ENCODE results near the gene TBC1D9B.

Gene TBC1D9B

DNA sequence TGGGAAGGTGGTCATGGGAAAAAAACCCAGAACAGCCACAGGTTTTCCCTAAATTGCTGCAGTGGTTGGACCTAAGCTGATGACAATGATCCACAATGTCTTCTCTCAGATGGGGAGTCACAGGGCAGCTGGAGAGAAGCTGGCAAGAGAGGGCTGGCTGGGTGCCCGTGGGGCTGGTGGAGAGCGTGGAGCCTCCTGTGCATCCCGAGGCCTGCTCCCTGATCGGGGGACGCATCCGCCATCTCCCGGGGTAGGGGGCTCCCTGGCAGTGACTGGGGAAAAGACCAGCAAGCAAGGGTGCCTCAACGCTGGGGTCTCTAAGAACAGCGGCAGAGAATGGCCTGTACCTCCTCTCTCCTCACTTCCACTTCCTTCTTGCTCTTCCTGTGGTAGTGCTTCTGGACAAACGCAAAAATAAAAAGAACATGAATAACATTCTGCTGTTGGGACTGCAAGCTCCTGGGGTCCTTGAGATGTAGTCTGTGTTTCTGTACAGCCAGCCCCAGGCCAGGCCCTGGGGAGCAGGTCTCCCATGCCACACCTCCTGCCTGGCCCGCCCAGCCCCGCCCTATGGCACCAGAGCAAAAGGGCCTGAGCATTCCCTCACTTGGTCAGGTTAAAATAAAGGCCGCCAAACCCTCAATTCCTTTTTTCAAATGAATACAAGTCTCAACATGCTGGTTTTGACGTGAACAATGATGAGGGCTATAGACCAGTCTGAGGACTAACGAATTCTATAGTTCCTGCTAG, 42.0 kb downstream of the TBC1D9B start:
- H3K36me3 ChIP-seq: peaks cover 8% of the 10 kb centered on the region
- TF ChIP-seq, protein P1, sequence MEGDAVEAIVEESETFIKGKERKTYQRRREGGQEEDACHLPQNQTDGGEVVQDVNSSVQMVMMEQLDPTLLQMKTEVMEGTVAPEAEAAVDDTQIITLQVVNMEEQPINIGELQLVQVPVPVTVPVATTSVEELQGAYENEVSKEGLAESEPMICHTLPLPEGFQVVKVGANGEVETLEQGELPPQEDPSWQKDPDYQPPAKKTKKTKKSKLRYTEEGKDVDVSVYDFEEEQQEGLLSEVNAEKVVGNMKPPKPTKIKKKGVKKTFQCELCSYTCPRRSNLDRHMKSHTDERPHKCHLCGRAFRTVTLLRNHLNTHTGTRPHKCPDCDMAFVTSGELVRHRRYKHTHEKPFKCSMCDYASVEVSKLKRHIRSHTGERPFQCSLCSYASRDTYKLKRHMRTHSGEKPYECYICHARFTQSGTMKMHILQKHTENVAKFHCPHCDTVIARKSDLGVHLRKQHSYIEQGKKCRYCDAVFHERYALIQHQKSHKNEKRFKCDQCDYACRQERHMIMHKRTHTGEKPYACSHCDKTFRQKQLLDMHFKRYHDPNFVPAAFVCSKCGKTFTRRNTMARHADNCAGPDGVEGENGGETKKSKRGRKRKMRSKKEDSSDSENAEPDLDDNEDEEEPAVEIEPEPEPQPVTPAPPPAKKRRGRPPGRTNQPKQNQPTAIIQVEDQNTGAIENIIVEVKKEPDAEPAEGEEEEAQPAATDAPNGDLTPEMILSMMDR (IDR thresholded peaks at IDR 0.05; ENCODE audit: low read depth, low read length): no peak
- DNase-seq: no peak

DNA sequence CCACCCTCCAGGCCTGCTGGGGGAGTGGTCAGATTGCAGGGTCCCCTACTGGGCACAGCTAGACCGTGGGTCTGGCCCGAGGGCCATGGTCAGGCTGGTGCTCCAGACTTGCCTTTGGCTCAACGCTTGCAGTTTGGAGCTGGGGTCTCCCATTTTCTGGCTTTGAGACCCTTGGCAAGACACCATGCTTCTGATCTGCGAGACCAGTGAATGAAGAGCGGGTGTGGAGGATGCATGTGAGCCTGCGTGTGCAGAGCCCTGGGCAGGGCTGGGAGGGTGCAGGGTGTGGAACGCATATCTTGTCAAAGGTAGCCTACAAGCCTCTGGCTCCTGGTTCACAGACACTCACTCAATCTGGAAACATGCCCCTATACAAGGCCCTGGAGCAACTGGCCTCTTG, 43.0 kb downstream of the TBC1D9B start:
- no peaks in the 10 kb centered on the region for H3K4me1 ChIP-seq
- H3K36me3 ChIP-seq: peaks cover 4% of the 10 kb centered on the region
- no peak overlapping the region for H3K4me3 ChIP-seq (ENCODE audit: low read depth, low read length)
- H3K27me3 ChIP-seq: no peaks in the 10 kb centered on the region
- H3K9me3 ChIP-seq: no peaks in the 10 kb centered on the region
- no peak for DNase-seq
- TF ChIP-seq, protein P1 (IDR thresholded peaks at IDR 0.05; ENCODE audit: low read depth, low read length): no peak

More for the DNA sequence above, 42.0 kb downstream of the TBC1D9B start:
- Histone ChIP-seq H3K4me3 (ENCODE audit: low read depth, low read length) (no peak overlapping the region), H3K9me3 (no peaks in the 10 kb centered on the region), H3K27me3 (no peaks in the 10 kb centered on the region), H3K4me1 (no peaks in the 10 kb centered on the region)

DNA sequence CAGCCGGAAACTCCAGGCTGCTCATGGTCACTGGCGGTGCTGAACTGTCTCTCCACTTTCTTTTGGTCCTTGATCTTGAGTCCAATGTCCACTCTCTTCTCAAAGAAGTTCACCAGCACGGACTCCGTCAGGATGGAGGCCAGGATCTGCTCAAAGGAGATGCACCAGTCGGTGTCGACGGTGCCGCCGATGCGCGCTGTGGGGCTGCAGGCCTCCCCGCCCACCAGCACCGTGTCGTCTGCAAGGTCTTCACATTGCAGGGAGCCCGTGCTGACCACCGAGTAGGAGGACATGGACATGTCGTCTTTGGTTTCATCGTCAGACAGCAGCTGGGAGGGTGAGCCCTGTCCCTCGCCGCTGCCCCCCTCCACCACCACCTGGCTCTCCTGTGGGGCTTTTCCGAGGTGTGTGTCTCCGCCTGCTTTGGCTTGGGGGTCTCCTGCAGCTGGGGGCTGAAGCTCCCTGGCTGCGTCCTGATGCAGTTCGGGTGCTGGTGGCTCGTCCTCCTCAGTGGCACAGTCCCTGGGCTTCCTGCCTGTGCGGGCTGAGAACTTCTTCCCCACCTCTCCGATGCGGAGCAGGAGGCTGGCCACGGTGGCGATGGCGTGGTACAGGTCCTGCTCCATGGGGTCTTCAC, 44.1 kb downstream of the TBC1D9B start:
- Histone ChIP-seq H3K4me3 (ENCODE audit: low read depth, low read length) (no peak overlapping the region), H3K36me3 (peaks cover 4% of the 10 kb centered on the region), H3K9me3 (no peaks in the 10 kb centered on the region), H3K4me1 (no peaks in the 10 kb centered on the region), H3K27me3 (no peaks in the 10 kb centered on the region)
- no peak for DNase-seq
- TF ChIP-seq, protein P1 (IDR thresholded peaks at IDR 0.05; ENCODE audit: low read depth, low read length): no peak

DNA sequence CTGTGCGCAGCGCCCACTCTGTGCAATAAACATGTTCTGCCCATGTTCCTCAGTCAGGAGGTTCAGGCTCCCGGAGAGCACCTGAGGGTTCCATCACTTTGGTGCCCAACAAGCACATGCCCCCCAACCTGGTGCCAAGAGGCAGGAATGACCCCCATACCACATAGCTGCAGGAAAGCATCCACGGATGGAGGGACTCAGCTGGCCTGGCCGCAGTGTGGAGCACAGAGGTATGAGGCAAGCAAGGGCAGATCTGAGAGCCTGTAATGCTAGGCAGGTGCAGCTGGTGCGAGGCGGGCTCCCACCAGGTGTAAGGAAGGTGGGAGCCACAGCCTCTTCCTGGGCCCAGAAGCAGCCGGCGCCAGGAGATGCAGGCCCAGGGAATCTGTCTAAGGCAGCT, 44.8 kb downstream of the TBC1D9B start:
- Histone ChIP-seq H3K36me3 (peaks cover 4% of the 10 kb centered on the region), H3K9me3 (no peaks in the 10 kb centered on the region)

DNA sequence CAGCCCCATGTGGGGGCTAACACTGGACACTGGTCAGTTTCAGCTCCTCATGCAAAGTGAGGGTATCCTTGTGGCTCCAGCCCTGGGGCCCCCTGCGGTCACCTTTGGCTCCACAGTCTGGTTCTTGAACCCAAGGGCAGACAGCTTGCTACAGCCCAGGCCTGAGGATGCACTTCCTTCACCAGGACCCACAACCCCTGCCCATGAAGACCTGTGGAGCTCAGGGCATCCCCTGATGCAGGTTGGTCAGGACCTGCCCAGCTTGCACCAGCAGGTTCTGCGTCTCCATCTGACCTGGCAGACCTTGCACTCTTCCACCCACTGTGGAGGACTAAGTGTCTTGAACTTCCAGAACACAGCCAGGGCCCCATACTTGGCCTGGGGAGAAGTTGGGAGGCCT, 45.4 kb downstream of the TBC1D9B start:
- Histone ChIP-seq H3K36me3 (peaks cover 3% of the 10 kb centered on the region), H3K9me3 (no peaks in the 10 kb centered on the region), H3K4me3 (ENCODE audit: low read depth, low read length) (no peak overlapping the region), H3K27me3 (no peaks in the 10 kb centered on the region), H3K4me1 (no peaks in the 10 kb centered on the region)
- TF ChIP-seq, protein P1 (IDR thresholded peaks at IDR 0.05; ENCODE audit: low read depth, low read length): no peak
- no peak for DNase-seq

More for the DNA sequence above, 44.8 kb downstream of the TBC1D9B start:
- Histone ChIP-seq H3K27me3 (no peaks in the 10 kb centered on the region), H3K4me1 (no peaks in the 10 kb centered on the region), H3K4me3 (ENCODE audit: low read depth, low read length) (no peak overlapping the region)
- no peak for DNase-seq
- TF ChIP-seq, protein P1 (IDR thresholded peaks at IDR 0.05; ENCODE audit: low read depth, low read length): no peak

DNA sequence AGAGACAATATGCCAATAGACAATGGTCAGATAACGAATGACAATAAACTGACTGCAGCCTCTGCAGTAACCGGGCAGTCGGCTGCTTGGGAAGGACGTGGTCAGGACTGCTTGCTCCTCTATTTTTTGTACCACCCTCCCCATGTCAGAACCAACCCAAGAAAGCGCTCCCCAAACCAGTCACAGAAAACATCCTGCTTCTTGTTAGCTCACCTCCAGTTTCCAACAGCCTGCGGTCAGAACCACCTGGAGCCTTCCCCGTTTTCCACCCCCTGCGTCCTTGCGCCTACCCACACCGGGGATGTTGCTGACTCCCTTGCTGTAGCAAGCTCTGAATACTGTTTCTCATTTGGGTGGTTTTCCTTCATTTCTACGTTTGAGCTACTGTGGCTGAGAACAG, 47.4 kb downstream of the TBC1D9B start:
- no peak overlapping the region for H3K4me3 ChIP-seq (ENCODE audit: low read depth, low read length)

More for the DNA sequence above, 47.4 kb downstream of the TBC1D9B start:
- Histone ChIP-seq H3K36me3 (no peaks in the 10 kb centered on the region; the same call in 1 of the 2 replicates), H3K4me1 (no peaks in the 10 kb centered on the region), H3K9me3 (no peaks in the 10 kb centered on the region), H3K27me3 (no peaks in the 10 kb centered on the region)
- DNase-seq: no peak
- TF ChIP-seq, protein P1 (IDR thresholded peaks at IDR 0.05; ENCODE audit: low read depth, low read length): no peak
